Thoracic aorta (tissue), 2 donors: ENCODE results near the gene TYR. TPM values are rescaled to one million over a fixed set of nuclear protein-coding genes. Genes with fewer than 3 reads are reported as not detected.

Source experiments
- ATAC-seq: fragments of 150-250 bp; one replicate; pipeline ENCODE4 v1.8.0; 2017; ENCODE audit warnings: low read depth; ENCODE audit not compliant: insufficient number of reproducible peaks, low FRiP score
- DNase-seq: peaks from one replicate; pipeline ENCODE4 v3.0.0-alpha.2; 2020; ENCODE audit warnings: low spot score
- H3K27ac ChIP-seq, 2 donors: fragments of 200-600 bp; sonication (generic); 1 replicate in 1 of 2; 2 replicates in 1 of 2; pipeline ENCODE4 v1.5.1; 2016; ENCODE audit warnings: mild to moderate bottlenecking in 2 of 2, moderate library complexity in 2 of 2
- H3K27me3 ChIP-seq: fragments of 200-600 bp; sonication (generic); replicated peaks from 2 replicates; pipeline ENCODE4 v1.6.0; 2016; ENCODE audit warnings: mild to moderate bottlenecking; ENCODE audit not compliant: insufficient read depth
- H3K36me3 ChIP-seq: fragments of 200-600 bp; sonication (generic); one replicate; pipeline ENCODE4 v1.5.1; 2016
- H3K4me1 ChIP-seq, 2 donors: fragments of 200-600 bp; sonication (generic); 1 replicate in 1 of 2; 2 replicates in 1 of 2; pipeline versions ENCODE4 v1.5.1 to v1.6.0; 2016; ENCODE audit warnings: low read depth in 2 of 2, mild to moderate bottlenecking in 1 of 2; ENCODE audit not compliant: control insufficient read depth in 1 of 2
- H3K4me3 ChIP-seq: fragments of 200-600 bp; sonication (generic); 2 replicates; pipeline ENCODE4 v1.5.1; 2016; ENCODE audit warnings: mild to moderate bottlenecking
- H3K9me3 ChIP-seq: fragments of 200-600 bp; sonication (generic); 2 replicates; pipeline ENCODE4 v1.5.1; 2016
- total RNA-seq, 2 donors: library from RNA; depleted of rRNA; stranded (reverse); fragments of >200 nt; gene quantifications; one replicate each; pipeline versions ENCODE4 v1.1.0 to v1.2.3, GENCODE V29; 2016
- TF ChIP-seq, protein P1 (sequence below): fragments of 200-600 bp; sonication (generic); IDR thresholded peaks from one replicate; pipeline ENCODE4 v1.5.1; 2019; ENCODE audit warnings: antibody characterized with exemption

Gene TYR
- total RNA-seq, 2 donors from 2014 or later, result not detected

DNA sequence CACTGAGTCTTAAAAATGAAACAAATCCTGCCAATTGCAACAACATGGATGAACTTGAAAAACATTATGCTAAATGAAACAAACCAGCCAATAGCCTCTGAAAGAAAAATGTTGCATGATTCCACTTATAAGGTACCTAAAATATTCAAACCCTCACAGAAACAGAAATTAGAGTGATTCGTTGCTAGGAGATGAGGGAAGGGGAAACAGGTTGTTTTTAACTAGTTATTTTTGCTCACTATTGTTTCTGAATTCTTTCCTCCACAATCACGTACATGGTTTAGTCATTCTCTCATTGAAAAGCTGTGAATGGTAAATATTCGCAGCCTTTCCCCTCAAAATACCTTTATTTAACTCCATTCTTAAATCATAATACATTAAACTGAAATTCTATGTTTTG lies 14.0 kb upstream of the TYR start:
- ATAC-seq (no peak), DNase-seq (no peak)
- Histone ChIP-seq H3K4me3 (no peak overlapping the region), H3K4me1 (no peaks in the 10 kb centered on the region), H3K27me3 (no peaks in the 10 kb centered on the region), H3K27ac (no peak overlapping the region), H3K9me3 (no peaks in the 10 kb centered on the region), H3K36me3 (no peaks in the 10 kb centered on the region)
- TF ChIP-seq, protein P1, sequence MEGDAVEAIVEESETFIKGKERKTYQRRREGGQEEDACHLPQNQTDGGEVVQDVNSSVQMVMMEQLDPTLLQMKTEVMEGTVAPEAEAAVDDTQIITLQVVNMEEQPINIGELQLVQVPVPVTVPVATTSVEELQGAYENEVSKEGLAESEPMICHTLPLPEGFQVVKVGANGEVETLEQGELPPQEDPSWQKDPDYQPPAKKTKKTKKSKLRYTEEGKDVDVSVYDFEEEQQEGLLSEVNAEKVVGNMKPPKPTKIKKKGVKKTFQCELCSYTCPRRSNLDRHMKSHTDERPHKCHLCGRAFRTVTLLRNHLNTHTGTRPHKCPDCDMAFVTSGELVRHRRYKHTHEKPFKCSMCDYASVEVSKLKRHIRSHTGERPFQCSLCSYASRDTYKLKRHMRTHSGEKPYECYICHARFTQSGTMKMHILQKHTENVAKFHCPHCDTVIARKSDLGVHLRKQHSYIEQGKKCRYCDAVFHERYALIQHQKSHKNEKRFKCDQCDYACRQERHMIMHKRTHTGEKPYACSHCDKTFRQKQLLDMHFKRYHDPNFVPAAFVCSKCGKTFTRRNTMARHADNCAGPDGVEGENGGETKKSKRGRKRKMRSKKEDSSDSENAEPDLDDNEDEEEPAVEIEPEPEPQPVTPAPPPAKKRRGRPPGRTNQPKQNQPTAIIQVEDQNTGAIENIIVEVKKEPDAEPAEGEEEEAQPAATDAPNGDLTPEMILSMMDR, result no peak

DNA sequence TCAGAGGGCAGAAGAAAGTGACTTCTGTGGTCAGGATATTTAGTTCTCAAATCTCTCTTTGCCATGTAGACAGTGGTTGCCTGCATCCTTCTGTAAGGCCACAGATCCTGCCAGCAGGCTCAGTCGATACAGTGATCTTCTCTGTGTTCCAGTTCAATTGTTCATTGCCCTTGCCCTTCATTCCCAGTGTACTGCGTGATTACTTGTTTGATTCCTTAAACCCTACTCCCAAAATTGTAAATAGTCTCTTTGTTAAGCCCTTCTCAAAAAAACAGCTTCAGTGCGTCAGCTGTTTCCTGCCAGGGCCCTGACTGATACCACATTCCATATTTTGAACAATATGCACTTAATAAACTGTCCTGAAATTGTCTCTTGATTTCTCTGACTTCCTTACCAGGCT lies 9.3 kb upstream of the TYR start:
- Histone ChIP-seq H3K9me3 (no peaks in the 10 kb centered on the region), H3K4me1 (no peaks in the 10 kb centered on the region), H3K36me3 (no peaks in the 10 kb centered on the region), H3K4me3 (no peak overlapping the region), H3K27ac (no peak overlapping the region), H3K27me3 (no peaks in the 10 kb centered on the region)
- TF ChIP-seq, protein P1, result no peak
- DNase-seq (no peak), ATAC-seq (no peak)

DNA sequence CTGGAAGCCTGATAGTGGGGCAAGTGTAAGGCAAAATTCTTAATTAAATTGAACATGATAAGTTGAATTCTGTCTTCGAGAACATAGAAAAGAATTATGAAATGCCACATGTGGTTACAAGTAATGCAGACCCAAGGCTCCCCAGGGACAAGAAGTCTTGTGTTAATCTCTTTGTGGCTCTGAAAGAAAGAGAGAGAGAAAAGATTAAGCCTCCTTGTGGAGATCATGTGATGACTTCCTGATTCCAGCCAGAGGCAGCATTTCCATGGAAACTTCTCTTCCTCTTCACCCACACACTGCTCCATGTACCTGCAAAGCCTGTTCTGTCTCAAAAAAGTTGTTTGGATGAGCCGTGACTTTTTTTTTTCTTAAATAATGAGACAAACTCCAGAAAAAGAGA lies 1.9 kb upstream of the TYR start:
- Histone ChIP-seq H3K27me3 (no peaks in the 10 kb centered on the region), H3K36me3 (no peaks in the 10 kb centered on the region), H3K27ac (no peak overlapping the region), H3K9me3 (no peaks in the 10 kb centered on the region), H3K4me3 (no peak overlapping the region), H3K4me1 (peaks cover 0 to 3% of the 10 kb centered on the region in 2 donors)
- TF ChIP-seq, protein P1, result no peak
- ATAC-seq (no peak), DNase-seq (no peak)

DNA sequence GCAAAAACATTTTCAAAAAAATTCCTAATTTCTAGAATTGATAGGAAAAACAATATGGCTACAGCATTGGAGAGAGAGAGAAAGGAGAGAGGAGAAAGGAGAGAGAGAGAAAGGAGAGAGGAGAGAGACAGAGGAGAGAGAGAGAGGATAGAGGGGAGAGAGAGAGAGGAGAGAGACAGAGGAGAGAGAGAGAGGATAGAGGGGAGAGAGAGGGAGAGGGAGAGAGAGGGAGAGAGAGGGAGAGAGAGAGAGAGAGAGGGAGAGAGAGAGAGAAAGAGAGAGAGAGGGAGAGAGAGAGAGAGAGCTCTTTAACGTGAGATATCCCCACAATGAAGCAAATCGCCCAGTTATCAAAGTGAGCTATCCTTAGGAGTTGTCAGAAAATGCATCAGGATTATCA lies 737 bp upstream of the TYR start:
- no peaks in the 10 kb centered on the region for H3K27me3 ChIP-seq
- H3K36me3 ChIP-seq, result no peaks in the 10 kb centered on the region
- H3K9me3 ChIP-seq, result no peaks in the 10 kb centered on the region
- no peak overlapping the region for H3K27ac ChIP-seq
- TF ChIP-seq, protein P1, result no peak
- H3K4me1 ChIP-seq, result peaks cover 0 to 11% of the 10 kb centered on the region in 2 donors
- DNase-seq, result no peak
- ATAC-seq, result no peak
- no peak overlapping the region for H3K4me3 ChIP-seq

DNA sequence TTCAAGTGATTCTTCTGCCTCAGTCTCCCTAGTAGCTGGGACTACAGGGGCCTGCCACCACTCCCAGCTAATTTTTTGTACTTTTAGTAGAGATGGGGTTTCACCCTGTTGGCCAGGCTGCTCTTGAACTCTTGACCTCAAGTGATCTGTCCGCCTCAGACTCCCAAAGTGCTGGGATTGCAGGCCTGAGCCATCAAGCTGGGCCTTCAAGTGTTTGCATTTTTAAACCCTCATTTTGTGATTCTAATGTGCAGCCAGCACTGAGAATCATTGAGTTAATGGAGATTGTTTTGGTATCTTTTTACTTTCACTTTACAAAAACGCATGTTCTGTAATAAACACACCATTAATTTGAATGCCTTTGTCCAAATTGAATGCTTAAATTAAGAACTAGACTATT lies 3.4 kb downstream of the TYR start:
- peak overlapping the region; percentile 19 for H3K4me3 ChIP-seq
- H3K36me3 ChIP-seq, result no peaks in the 10 kb centered on the region
- H3K27ac ChIP-seq, result peak overlapping the region in 1 of 2 donors; percentile 31
- H3K27me3 ChIP-seq, result no peaks in the 10 kb centered on the region
- ATAC-seq (no peak), DNase-seq (no peak)
- TF ChIP-seq, protein P1, result no peak
- no peaks in the 10 kb centered on the region for H3K9me3 ChIP-seq
- peaks cover 21 to 48% of the 10 kb centered on the region in 2 donors for H3K4me1 ChIP-seq
